Measurements from ENCODE around the gene TIE1.

TIE1 gene

GRCh38 chr1:43312663-43313515, 12.1 kb downstream of the TIE1 start:
- 94 to 95% methylated on average over 24 of the region's 24 CpGs for WGBS, 2 experiments
- Histone ChIP-seq H3K36me3 (ENCODE audit: control insufficient read depth, insufficient read depth, low read length) (no peaks in the 10 kb centered on the region), H3K4me1 (ENCODE audit: control insufficient read depth, insufficient read depth, low read length) (no peaks in the 10 kb centered on the region), H3K27ac (ENCODE audit: insufficient read depth, low read depth, low read length, poor library complexity, severe bottlenecking) (no peak overlapping the region), H3K9me3 (ENCODE audit: control insufficient read depth, low read length) (no peaks in the 10 kb centered on the region), H3K27me3 (ENCODE audit: control insufficient read depth, insufficient read depth, low read length, poor library complexity, severe bottlenecking) (no peaks in the 10 kb centered on the region), H3K4me3 (ENCODE audit: insufficient read depth, low read depth, low read length) (no peak overlapping the region)

DNA sequence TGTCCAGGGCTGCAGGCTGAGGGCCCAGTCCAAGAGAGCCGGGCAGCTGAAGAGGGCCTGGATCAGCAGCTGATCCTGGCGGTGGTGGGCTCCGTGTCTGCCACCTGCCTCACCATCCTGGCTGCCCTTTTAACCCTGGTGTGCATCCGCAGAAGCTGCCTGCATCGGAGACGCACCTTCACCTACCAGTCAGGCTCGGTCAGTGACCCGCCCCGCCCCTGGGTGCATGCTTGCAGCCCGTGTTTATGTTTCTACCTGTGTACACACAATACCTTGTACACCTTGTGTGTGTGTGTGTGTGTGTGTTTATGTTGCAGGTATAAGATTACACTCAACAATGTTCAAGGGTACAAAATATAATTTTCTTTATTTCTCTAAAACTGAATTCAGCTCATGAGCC, 13.0 kb downstream of the TIE1 start:
- 93 to 94% methylated on average over 10 of the region's 10 CpGs for WGBS, 2 experiments
- no peaks in the 10 kb centered on the region for H3K36me3 ChIP-seq (ENCODE audit: control insufficient read depth, insufficient read depth, low read length)
- H3K4me3 ChIP-seq (ENCODE audit: insufficient read depth, low read depth, low read length): no peak overlapping the region
- H3K27ac ChIP-seq (ENCODE audit: insufficient read depth, low read depth, low read length, poor library complexity, severe bottlenecking): no peak overlapping the region
- no peaks in the 10 kb centered on the region for H3K27me3 ChIP-seq (ENCODE audit: control insufficient read depth, insufficient read depth, low read length, poor library complexity, severe bottlenecking)
- no peaks in the 10 kb centered on the region for H3K9me3 ChIP-seq (ENCODE audit: control insufficient read depth, low read length)
- H3K4me1 ChIP-seq (ENCODE audit: control insufficient read depth, insufficient read depth, low read length): no peaks in the 10 kb centered on the region

GRCh38 chr1:43314233-43314632, 13.5 kb downstream of the TIE1 start:
- Histone ChIP-seq H3K36me3 (ENCODE audit: control insufficient read depth, insufficient read depth, low read length) (no peaks in the 10 kb centered on the region), H3K4me1 (ENCODE audit: control insufficient read depth, insufficient read depth, low read length) (no peaks in the 10 kb centered on the region), H3K27ac (ENCODE audit: insufficient read depth, low read depth, low read length, poor library complexity, severe bottlenecking) (no peak overlapping the region), H3K4me3 (ENCODE audit: insufficient read depth, low read depth, low read length) (no peak overlapping the region), H3K27me3 (ENCODE audit: control insufficient read depth, insufficient read depth, low read length, poor library complexity, severe bottlenecking) (no peaks in the 10 kb centered on the region), H3K9me3 (ENCODE audit: control insufficient read depth, low read length) (no peaks in the 10 kb centered on the region)
- 90 to 91% methylated on average over 5 of the region's 5 CpGs for WGBS, 2 experiments

DNA sequence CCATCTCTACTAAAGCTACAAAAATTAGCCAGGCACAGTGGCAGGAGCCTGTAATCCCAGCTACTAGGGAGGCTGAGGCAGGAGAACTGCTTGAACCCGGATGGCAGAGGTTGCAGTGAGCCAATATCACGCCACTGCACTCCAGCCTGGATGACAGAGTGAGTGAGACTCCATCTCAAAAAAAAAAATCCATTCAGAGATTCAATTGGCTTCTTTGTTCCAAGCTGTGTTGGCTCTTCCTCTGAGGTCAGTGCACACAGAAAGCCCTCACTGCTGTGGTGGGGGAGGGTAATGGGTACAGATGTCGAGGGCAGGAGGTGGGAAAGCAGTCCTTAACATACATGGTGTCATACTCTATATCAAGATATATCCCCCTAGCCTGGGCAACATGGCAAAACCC, 14.7 kb downstream of the TIE1 start:
- Histone ChIP-seq H3K4me3 (ENCODE audit: insufficient read depth, low read depth, low read length) (no peak overlapping the region), H3K36me3 (ENCODE audit: control insufficient read depth, insufficient read depth, low read length) (no peaks in the 10 kb centered on the region), H3K9me3 (ENCODE audit: control insufficient read depth, low read length) (no peaks in the 10 kb centered on the region), H3K27ac (ENCODE audit: insufficient read depth, low read depth, low read length, poor library complexity, severe bottlenecking) (no peak overlapping the region), H3K4me1 (ENCODE audit: control insufficient read depth, insufficient read depth, low read length) (no peaks in the 10 kb centered on the region), H3K27me3 (ENCODE audit: control insufficient read depth, insufficient read depth, low read length, poor library complexity, severe bottlenecking) (no peaks in the 10 kb centered on the region)
- WGBS, 2 experiments: 94 to 95% methylated on average over 2 of the region's 3 CpGs

- Histone ChIP-seq H3K27ac (ENCODE audit: insufficient read depth, low read depth, low read length, poor library complexity, severe bottlenecking) (no peak overlapping the region), H3K36me3 (ENCODE audit: control insufficient read depth, insufficient read depth, low read length) (no peaks in the 10 kb centered on the region), H3K9me3 (ENCODE audit: control insufficient read depth, low read length) (no peaks in the 10 kb centered on the region), H3K4me3 (ENCODE audit: insufficient read depth, low read depth, low read length) (no peak overlapping the region), H3K27me3 (ENCODE audit: control insufficient read depth, insufficient read depth, low read length, poor library complexity, severe bottlenecking) (no peaks in the 10 kb centered on the region), H3K4me1 (ENCODE audit: control insufficient read depth, insufficient read depth, low read length) (no peaks in the 10 kb centered on the region)
- 94% methylated on average over 10 of the region's 10 CpGs for WGBS, 2 experiments
Measured at GRCh38 chr1:43315963-43316737, 15.4 kb downstream of the TIE1 start.

DNA sequence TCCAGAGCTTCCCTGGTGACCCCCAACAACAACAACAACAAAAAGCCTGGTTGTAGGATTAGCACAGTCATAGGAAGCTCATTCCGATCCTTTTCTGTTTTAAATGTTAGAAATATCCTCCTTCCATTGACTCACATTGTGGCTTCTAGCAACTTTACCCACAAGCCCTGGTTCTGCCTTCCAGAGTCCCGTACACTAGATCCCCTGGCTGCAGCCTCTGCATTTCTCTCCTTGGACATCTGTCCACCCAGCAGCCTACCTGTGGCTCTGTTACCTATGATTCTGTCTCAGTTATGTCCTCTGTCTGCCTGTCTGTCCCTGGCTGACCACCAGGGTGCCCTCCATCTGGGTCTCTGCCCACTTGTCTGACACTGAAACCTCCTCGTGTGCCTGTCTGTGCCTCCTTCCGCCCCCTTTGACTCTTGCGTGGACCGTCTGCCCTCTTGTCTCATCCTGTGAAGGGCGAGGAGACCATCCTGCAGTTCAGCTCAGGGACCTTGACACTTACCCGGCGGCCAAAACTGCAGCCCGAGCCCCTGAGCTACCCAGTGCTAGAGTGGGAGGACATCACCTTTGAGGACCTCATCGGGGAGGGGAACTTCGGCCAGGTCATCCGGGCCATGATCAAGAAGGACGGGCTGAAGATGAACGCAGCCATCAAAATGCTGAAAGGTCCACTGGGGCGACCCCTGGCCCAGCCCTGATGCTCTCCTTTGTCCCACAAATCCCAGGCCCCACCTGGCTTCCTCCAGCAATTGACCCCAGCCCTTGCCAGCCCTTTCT, 16.1 kb downstream of the TIE1 start:
- Histone ChIP-seq H3K4me3 (ENCODE audit: insufficient read depth, low read depth, low read length) (no peak overlapping the region), H3K36me3 (ENCODE audit: control insufficient read depth, insufficient read depth, low read length) (no peaks in the 10 kb centered on the region), H3K27ac (ENCODE audit: insufficient read depth, low read depth, low read length, poor library complexity, severe bottlenecking) (no peak overlapping the region), H3K4me1 (ENCODE audit: control insufficient read depth, insufficient read depth, low read length) (no peaks in the 10 kb centered on the region), H3K9me3 (ENCODE audit: control insufficient read depth, low read length) (no peaks in the 10 kb centered on the region), H3K27me3 (ENCODE audit: control insufficient read depth, insufficient read depth, low read length, poor library complexity, severe bottlenecking) (no peaks in the 10 kb centered on the region)
- 91 to 92% methylated on average over 16 of the region's 16 CpGs for WGBS, 2 experiments

GRCh38 chr1:43317817-43318471, 17.2 kb downstream of the TIE1 start:
- Histone ChIP-seq H3K9me3 (ENCODE audit: control insufficient read depth, low read length) (no peaks in the 10 kb centered on the region), H3K4me3 (ENCODE audit: insufficient read depth, low read depth, low read length) (no peak overlapping the region), H3K27me3 (ENCODE audit: control insufficient read depth, insufficient read depth, low read length, poor library complexity, severe bottlenecking) (no peaks in the 10 kb centered on the region), H3K36me3 (ENCODE audit: control insufficient read depth, insufficient read depth, low read length) (no peaks in the 10 kb centered on the region), H3K4me1 (ENCODE audit: control insufficient read depth, insufficient read depth, low read length) (no peaks in the 10 kb centered on the region), H3K27ac (ENCODE audit: insufficient read depth, low read depth, low read length, poor library complexity, severe bottlenecking) (no peak overlapping the region)
- 91 to 92% methylated on average over 15 of the region's 15 CpGs for WGBS, 2 experiments

- WGBS, 2 experiments: 94 to 98% methylated on average over 4 of the region's 4 CpGs
- H3K9me3 ChIP-seq (ENCODE audit: control insufficient read depth, low read length): no peaks in the 10 kb centered on the region
- H3K36me3 ChIP-seq (ENCODE audit: control insufficient read depth, insufficient read depth, low read length): no peaks in the 10 kb centered on the region
- H3K4me3 ChIP-seq (ENCODE audit: insufficient read depth, low read depth, low read length): no peak overlapping the region
- H3K4me1 ChIP-seq (ENCODE audit: control insufficient read depth, insufficient read depth, low read length): no peaks in the 10 kb centered on the region
- no peaks in the 10 kb centered on the region for H3K27me3 ChIP-seq (ENCODE audit: control insufficient read depth, insufficient read depth, low read length, poor library complexity, severe bottlenecking)
- H3K27ac ChIP-seq (ENCODE audit: insufficient read depth, low read depth, low read length, poor library complexity, severe bottlenecking): no peak overlapping the region
Measured at GRCh38 chr1:43318831-43319230, 18.0 kb downstream of the TIE1 start.

DNA sequence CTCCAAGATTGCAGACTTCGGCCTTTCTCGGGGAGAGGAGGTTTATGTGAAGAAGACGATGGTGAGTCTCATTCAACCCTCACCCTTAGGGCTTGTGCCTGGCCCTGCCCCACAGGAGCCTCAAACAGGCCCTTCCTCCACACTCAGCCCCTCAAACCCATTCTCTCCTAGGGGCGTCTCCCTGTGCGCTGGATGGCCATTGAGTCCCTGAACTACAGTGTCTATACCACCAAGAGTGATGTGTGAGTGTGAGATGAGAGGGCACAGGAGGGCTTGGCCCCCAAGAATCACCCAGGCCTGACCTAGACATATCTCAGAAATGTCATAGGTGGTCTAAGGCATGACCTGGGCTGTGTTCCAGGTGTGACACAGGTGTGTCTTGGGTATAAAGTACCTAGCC, 18.5 kb downstream of the TIE1 start:
- no peak overlapping the region for H3K27ac ChIP-seq (ENCODE audit: insufficient read depth, low read depth, low read length, poor library complexity, severe bottlenecking)
- H3K4me1 ChIP-seq (ENCODE audit: control insufficient read depth, insufficient read depth, low read length): no peaks in the 10 kb centered on the region
- no peaks in the 10 kb centered on the region for H3K9me3 ChIP-seq (ENCODE audit: control insufficient read depth, low read length)
- 91 to 97% methylated on average over 4 to 5 of the region's 5 CpGs for WGBS, 2 experiments
- H3K27me3 ChIP-seq (ENCODE audit: control insufficient read depth, insufficient read depth, low read length, poor library complexity, severe bottlenecking): no peaks in the 10 kb centered on the region
- H3K36me3 ChIP-seq (ENCODE audit: control insufficient read depth, insufficient read depth, low read length): no peaks in the 10 kb centered on the region
- no peak overlapping the region for H3K4me3 ChIP-seq (ENCODE audit: insufficient read depth, low read depth, low read length)
